ENCODE measurements around the gene SHISA4. TPM values are rescaled to one million over a fixed set of nuclear protein-coding genes. Genes with fewer than 3 reads are reported as not detected.

Gene SHISA4
- total RNA-seq, 2 experiments from 2014 or later = 0.27 to 0.59 TPM

- Mint-ChIP-seq H3K27me3 (no peaks in the 10 kb centered on the region), H3K4me3 (no peak overlapping the region), H3K27ac (no peak overlapping the region), H3K4me1 (ENCODE audit: low read depth) (no peaks in the 10 kb centered on the region), H3K9me3 (no peaks in the 10 kb centered on the region), H3K36me3 (no peaks in the 10 kb centered on the region)
- POLR2A ChIA-PET = no interaction called here
- intact Hi-C loops (cut with micrococcal nuclease) = no loop called here
- CTCF ChIA-PET = interaction anchor here (0.6 kb wide), 1 partner anchor 9 kb away, joined by 3 read pairs; no protein-coding TSS in a partner anchor
- DNase-seq = no peak
These were observed 13.5 kb downstream of the SHISA4 start for GRCh38 chr1:201902198-201902597.

GRCh38 chr1:201903135-201903534 is 14.4 kb downstream of the SHISA4 start:
- Mint-ChIP-seq H3K27me3 (no peaks in the 10 kb centered on the region), H3K4me3 (no peak overlapping the region), H3K4me1 (ENCODE audit: low read depth) (no peaks in the 10 kb centered on the region), H3K36me3 (no peaks in the 10 kb centered on the region), H3K27ac (no peak overlapping the region), H3K9me3 (no peaks in the 10 kb centered on the region)
- intact Hi-C loops (cut with micrococcal nuclease) = no loop called here
- no peak for DNase-seq
- POLR2A ChIA-PET = no interaction called here
- CTCF ChIA-PET = interaction anchor here (0.7 to 2.4 kb wide), 2 partner anchors 7 to 252 kb away, joined by 3 to 15 read pairs; no protein-coding TSS in a partner anchor

- no peak overlapping the region for H3K27ac Mint-ChIP-seq
- intact Hi-C loops (cut with micrococcal nuclease) = no loop called here
- no peaks in the 10 kb centered on the region for H3K27me3 Mint-ChIP-seq
- H3K36me3 Mint-ChIP-seq = no peaks in the 10 kb centered on the region
- H3K9me3 Mint-ChIP-seq = no peaks in the 10 kb centered on the region
- ChIA-PET CTCF (interaction anchor here (2.4 kb wide), 1 partner anchor 9 kb away, joined by 15 read pairs; no protein-coding TSS in a partner anchor), POLR2A (no interaction called here)
- no peak overlapping the region for H3K4me3 Mint-ChIP-seq
- H3K4me1 Mint-ChIP-seq (ENCODE audit: low read depth) = no peaks in the 10 kb centered on the region
- DNase-seq = no peak
These were observed 15.9 kb downstream of the SHISA4 start for GRCh38 chr1:201904579-201904978.

- intact Hi-C loops (cut with micrococcal nuclease) = no loop called here
- H3K27me3 Mint-ChIP-seq = no peaks in the 10 kb centered on the region
- DNase-seq = peak; percentile 32
- no peak overlapping the region for H3K27ac Mint-ChIP-seq
- H3K4me1 Mint-ChIP-seq (ENCODE audit: low read depth) = no peaks in the 10 kb centered on the region
- ChIA-PET POLR2A (no interaction called here), CTCF (interaction anchor here (2.4 kb wide), 1 partner anchor 10 kb away, joined by 15 read pairs; no protein-coding TSS in a partner anchor)
- no peak overlapping the region for H3K4me3 Mint-ChIP-seq
- no peaks in the 10 kb centered on the region for H3K9me3 Mint-ChIP-seq
- H3K36me3 Mint-ChIP-seq = no peaks in the 10 kb centered on the region
These were observed 16.7 kb downstream of the SHISA4 start for GRCh38 chr1:201905234-201905890.

- POLR2A ChIA-PET = no interaction called here
- DNase-seq = no peak
- Mint-ChIP-seq H3K9me3 (no peaks in the 10 kb centered on the region), H3K4me1 (ENCODE audit: low read depth) (no peaks in the 10 kb centered on the region), H3K4me3 (no peak overlapping the region), H3K36me3 (no peaks in the 10 kb centered on the region), H3K27ac (no peak overlapping the region), H3K27me3 (peaks cover 2% of the 10 kb centered on the region)
- intact Hi-C loops (cut with micrococcal nuclease) = no loop called here
- CTCF ChIA-PET = interaction anchor here (1.1 kb wide), 1 partner anchor 10 kb away, joined by 6 read pairs; no protein-coding TSS in a partner anchor
These were observed 17.6 kb downstream of the SHISA4 start for GRCh38 chr1:201906336-201906735.

- no peak overlapping the region for H3K27ac Mint-ChIP-seq
- H3K4me1 Mint-ChIP-seq (ENCODE audit: low read depth) = no peaks in the 10 kb centered on the region
- no peak overlapping the region for H3K4me3 Mint-ChIP-seq
- ChIA-PET POLR2A (no interaction called here), CTCF (interaction anchor here (1.6 kb wide), 1 partner anchor 11 kb away, joined by 6 read pairs; no protein-coding TSS in a partner anchor)
- H3K9me3 Mint-ChIP-seq = no peaks in the 10 kb centered on the region
- intact Hi-C loops (cut with micrococcal nuclease) = no loop called here
- peaks cover 2% of the 10 kb centered on the region for H3K27me3 Mint-ChIP-seq
- DNase-seq = no peak
- no peaks in the 10 kb centered on the region for H3K36me3 Mint-ChIP-seq
These were observed 18.9 kb downstream of the SHISA4 start for GRCh38 chr1:201907621-201908020.

- intact Hi-C loops (cut with micrococcal nuclease) = no loop called here
- Mint-ChIP-seq H3K4me1 (ENCODE audit: low read depth) (peaks cover 2% of the 10 kb centered on the region), H3K36me3 (no peaks in the 10 kb centered on the region), H3K27ac (no peak overlapping the region), H3K9me3 (no peaks in the 10 kb centered on the region), H3K4me3 (no peak overlapping the region), H3K27me3 (peaks cover 14% of the 10 kb centered on the region)
- CTCF ChIA-PET = interaction anchor here (4.2 kb wide), 1 partner anchor 16 kb away, joined by 19 read pairs; no protein-coding TSS in a partner anchor
- no peak for DNase-seq
- POLR2A ChIA-PET = no interaction called here
These were observed 23.3 kb downstream of the SHISA4 start for GRCh38 chr1:201911826-201912571.

GRCh38 chr1:201912832-201913231 is 24.1 kb downstream of the SHISA4 start:
- CTCF ChIA-PET = interaction anchor here (1.1 to 4.2 kb wide), 2 partner anchors 17 to 86 kb away, joined by 4 to 19 read pairs; no protein-coding TSS in a partner anchor
- POLR2A ChIA-PET = no interaction called here
- H3K4me3 Mint-ChIP-seq = no peak overlapping the region

GRCh38 chr1:201914456-201915235 is 25.9 kb downstream of the SHISA4 start:
- intact Hi-C loops (cut with micrococcal nuclease) = no loop called here
- ChIA-PET POLR2A (no interaction called here), CTCF (interaction anchor here (4.2 kb wide), 1 partner anchor 19 kb away, joined by 19 read pairs; no protein-coding TSS in a partner anchor)
- no peaks in the 10 kb centered on the region for H3K9me3 Mint-ChIP-seq
- H3K4me1 Mint-ChIP-seq (ENCODE audit: low read depth) = peaks cover 2% of the 10 kb centered on the region
- no peak overlapping the region for H3K4me3 Mint-ChIP-seq
- no peaks in the 10 kb centered on the region for H3K36me3 Mint-ChIP-seq
- H3K27me3 Mint-ChIP-seq = peaks cover 14% of the 10 kb centered on the region
- no peak for DNase-seq
- no peak overlapping the region for H3K27ac Mint-ChIP-seq

More at GRCh38 chr1:201912832-201913231, 24.1 kb downstream of the SHISA4 start:
- no peak for DNase-seq
- no peak overlapping the region for H3K27ac Mint-ChIP-seq
- peaks cover 2% of the 10 kb centered on the region for H3K4me1 Mint-ChIP-seq (ENCODE audit: low read depth)
- intact Hi-C loops (cut with micrococcal nuclease) = no loop called here
- H3K27me3 Mint-ChIP-seq = peaks cover 14% of the 10 kb centered on the region
- no peaks in the 10 kb centered on the region for H3K36me3 Mint-ChIP-seq
- no peaks in the 10 kb centered on the region for H3K9me3 Mint-ChIP-seq

- H3K4me3 Mint-ChIP-seq = no peak overlapping the region
- no peak for DNase-seq
- ChIA-PET CTCF (interaction anchor here (1.4 kb wide), 1 partner anchor 21 kb away, joined by 6 read pairs; no protein-coding TSS in a partner anchor), POLR2A (interaction anchor here (0.6 to 0.7 kb wide), 2 partner anchors 70 to 773 kb away, joined by 3 read pairs; no protein-coding TSS in a partner anchor)
- peaks cover 14% of the 10 kb centered on the region for H3K27me3 Mint-ChIP-seq
- no peak overlapping the region for H3K27ac Mint-ChIP-seq
- no peaks in the 10 kb centered on the region for H3K9me3 Mint-ChIP-seq
- H3K4me1 Mint-ChIP-seq (ENCODE audit: low read depth) = peaks cover 2% of the 10 kb centered on the region
- intact Hi-C loops (cut with micrococcal nuclease) = no loop called here
- no peaks in the 10 kb centered on the region for H3K36me3 Mint-ChIP-seq
These were observed 28.1 kb downstream of the SHISA4 start for GRCh38 chr1:201916649-201917249.

- peaks cover 14% of the 10 kb centered on the region for H3K27me3 Mint-ChIP-seq
- no peak overlapping the region for H3K27ac Mint-ChIP-seq
- H3K36me3 Mint-ChIP-seq = no peaks in the 10 kb centered on the region
- no peaks in the 10 kb centered on the region for H3K9me3 Mint-ChIP-seq
- no peak for DNase-seq
- POLR2A ChIA-PET = interaction anchor here (0.6 to 0.7 kb wide), 2 partner anchors 70 to 774 kb away, joined by 3 read pairs; no protein-coding TSS in a partner anchor
- H3K4me1 Mint-ChIP-seq (ENCODE audit: low read depth) = peaks cover 2% of the 10 kb centered on the region
- no peak overlapping the region for H3K4me3 Mint-ChIP-seq
- intact Hi-C loops (cut with micrococcal nuclease) = no loop called here
- CTCF ChIA-PET = interaction anchor here (1.4 kb wide), 1 partner anchor 22 kb away, joined by 6 read pairs; no protein-coding TSS in a partner anchor
These were observed 28.8 kb downstream of the SHISA4 start for GRCh38 chr1:201917362-201918033.
